GM19452 (cell line): Measurements from ENCODE around the gene INF2.

Source experiments
- ATAC-seq: cut with Tn5 transposase; IDR thresholded peaks from one replicate; pipeline ENCODE4 v1.9.1; 2021; ENCODE audit not compliant: unreplicated experiment

INF2 gene

DNA sequence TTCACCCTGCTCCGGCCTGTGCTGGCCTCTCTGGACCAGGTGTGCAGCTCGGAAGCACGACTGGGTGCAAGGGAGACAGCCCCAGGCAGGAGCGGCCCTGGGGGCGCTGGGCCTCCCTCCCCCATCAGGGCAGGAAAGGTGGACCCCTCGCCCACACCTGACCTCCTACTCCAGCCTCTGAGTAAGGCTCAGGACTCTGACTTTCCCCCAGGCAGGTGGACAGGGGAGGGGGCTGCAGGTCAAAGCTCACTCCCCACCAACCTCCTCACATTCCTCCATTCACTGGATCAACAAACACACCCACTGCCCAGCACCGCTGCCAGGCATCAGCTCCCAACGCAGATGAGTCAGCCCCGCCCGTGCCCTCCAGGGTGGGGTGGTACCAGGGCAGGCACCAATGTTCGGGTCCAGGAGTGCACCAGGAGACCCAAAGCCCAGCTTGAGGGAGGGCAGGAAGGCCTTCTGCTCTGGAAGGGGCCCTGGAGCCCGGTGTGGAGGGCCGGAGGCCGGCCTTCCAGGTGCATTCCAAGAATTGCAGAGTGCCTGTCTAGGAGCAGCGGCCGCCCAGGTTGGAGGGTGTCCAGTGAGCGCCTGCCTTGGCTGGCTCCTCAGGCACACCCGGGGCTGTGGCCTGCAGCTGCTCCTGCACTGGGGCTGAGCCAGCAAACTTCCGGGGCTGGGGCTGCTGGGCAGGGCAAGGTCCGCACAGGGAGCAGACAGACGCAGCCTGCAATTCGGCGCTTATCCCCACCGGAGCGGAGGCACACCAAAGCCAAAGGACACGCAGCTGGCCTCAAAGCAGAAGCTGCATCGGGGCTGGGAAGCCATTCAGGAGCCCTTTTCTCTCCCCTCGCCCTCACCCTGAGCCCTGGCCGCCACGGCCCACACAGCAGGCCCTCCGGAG is 1.6 kb upstream of the INF2 start:
- ATAC-seq, result no peak

DNA sequence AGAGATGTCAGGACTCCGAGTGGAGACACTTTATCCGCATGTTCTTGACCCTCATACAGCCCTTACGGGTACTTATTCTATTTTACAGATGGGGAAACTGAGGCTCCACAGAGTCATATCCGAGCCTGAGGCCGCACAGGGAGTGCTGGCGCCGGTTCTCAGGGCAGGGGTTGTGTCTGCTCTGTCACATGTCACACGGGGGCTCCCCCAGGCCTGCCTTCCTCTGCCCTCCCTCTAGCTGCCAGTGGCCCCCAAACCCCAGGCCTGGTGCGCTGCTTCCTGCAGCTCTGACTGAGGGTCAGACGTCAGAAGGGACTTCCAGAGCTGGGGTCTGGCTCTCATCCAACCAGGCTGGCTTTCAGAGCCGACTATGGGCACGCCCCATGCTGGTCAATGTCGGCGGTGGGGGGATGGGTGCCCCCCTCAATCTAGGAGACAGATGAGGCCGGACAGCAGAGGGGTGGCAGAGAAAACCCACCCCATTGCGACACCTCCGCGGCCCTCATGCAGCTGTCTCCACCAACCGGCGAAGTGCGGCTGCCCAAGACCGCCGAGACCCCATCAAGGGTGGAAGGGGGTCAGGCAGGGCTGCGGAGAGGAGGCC is 811 bp upstream of the INF2 start:
- no peak for ATAC-seq

DNA sequence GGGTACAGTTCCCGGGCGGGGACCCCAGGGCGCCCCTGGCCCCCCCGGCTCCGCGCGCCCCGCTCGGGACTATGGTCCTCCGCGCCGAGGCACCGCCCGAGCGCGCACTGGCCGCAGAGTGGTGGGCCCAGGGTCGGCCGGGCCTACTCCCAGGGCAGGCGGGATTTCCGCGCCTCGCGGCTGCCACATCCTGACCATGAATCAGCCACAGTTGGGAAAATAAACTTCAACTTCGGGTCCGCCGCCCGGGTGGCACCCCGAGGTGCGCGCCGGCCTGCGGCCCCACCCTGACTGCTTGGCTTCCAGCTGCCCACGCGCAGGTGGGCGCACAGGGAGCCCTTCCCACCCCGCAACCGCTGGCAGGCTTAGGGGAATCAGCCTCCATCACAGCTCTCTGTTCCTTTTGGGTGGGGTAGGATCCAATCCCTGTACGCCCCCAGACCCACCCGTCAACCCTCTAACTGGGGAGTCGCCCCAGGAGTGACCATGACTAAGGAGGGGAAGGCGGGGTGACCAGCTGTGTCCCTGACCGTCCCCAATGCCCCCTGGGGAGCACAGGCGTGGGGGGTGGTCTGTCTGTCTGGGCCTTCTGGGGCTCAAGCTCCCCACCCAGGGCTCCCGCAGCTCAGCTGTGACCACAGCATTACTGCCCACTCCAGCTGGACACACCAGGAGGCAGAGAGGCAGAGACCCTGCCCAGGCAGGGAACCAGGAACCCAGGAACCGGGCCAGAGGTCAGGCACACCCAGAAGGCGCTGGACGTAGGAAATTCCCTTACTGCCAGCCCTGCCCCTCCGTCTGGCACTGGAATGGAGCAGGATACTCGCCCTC is 678 bp downstream of the INF2 start:
- ATAC-seq, result no peak

DNA sequence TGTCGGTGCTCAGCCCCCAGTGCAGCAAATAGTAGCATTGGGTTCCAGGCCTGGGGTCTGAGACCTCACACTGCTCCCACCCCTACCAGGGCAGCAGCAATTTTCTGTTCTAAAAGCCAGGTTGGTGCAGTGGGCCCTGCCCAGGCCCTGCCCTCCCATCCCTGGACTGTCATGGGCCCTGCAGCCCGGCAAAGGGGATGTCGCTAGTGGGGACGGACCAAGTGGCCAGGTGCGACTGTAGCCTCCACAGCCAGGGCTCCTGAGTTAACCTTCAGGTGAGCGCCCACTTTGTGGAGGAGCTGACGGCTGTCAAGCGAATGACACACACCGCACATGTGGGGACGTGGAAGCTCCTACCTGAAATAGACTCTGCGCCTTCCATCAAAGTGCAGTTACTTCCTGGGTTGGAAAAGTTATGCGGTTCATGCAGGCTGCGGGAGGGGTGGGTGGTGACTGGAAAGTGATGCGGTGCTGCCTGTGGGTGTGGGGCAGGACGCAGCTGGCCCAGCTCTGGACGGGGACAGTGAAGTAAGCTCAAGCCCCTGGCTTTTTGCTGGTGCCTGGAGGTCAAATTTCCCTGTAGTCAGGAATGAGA is 1.5 kb downstream of the INF2 start:
- ATAC-seq, result no peak

DNA sequence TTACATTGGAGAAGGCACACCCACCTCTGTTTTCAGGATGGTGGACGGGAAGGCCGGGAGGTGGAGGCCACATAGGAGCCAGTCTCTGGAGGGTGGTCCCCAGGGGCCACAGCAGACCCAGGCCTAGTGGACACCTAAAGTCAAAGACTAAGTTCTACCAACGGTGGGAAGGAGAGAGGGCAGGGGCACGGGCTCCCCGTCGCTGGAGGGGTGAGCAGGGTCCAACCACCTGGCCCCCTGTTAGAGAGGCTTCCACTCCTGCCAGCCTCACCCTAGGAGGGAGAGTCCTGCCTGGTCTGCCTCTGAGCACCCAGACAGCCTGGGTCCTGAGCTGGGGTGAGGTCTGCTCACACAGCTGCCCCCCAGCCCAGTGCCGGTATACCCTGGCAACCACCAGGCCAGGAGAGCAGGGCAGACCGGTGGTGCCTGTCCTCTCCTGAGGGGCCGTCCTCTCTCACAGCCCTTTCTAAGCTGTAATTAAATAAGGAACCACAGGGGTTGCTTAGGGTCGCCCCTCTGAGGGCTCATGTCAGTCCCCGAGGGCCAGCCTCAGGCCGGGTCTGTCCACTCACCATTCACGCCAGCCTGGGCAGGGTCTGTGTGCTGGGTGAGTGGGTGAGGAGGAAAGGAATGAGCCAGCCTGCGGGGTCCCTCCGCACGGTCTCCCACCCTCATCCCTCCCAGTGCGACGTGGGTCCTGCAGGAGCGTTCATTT is 2.3 kb downstream of the INF2 start:
- ATAC-seq, result no peak

DNA sequence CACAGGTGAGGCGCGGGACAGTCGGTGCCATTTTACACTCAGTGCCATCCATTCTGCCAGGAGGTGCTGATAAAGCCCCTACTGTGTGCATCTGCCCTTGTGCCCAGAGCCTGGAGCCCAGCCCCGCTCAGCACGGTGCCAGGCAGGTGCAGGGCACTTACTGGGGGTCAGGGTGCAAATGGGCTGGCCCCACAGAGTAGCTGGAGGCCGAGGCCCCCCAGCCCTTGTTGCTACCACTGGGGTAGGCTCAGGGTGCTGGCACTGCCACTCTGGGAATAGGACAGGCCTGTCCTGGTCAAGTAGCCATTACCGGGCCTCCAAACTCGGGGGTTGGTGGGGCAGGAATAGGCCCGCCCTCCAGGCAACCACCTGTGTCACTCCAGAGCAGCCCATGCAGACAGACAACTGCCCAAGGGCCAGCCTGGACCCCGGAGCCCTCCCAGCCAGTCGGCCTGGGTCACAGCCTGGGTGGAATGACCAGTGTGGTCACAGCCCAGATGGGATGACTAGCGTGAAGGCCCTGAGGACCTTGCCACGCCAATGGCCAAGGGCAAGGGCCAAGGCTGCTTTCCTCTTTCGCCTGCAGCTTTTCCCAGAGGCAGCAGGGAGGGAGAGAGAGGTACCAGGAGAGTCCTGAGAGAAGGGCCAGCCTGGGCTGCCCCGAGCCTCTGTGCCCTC is 3.0 kb downstream of the INF2 start:
- no peak for ATAC-seq

DNA sequence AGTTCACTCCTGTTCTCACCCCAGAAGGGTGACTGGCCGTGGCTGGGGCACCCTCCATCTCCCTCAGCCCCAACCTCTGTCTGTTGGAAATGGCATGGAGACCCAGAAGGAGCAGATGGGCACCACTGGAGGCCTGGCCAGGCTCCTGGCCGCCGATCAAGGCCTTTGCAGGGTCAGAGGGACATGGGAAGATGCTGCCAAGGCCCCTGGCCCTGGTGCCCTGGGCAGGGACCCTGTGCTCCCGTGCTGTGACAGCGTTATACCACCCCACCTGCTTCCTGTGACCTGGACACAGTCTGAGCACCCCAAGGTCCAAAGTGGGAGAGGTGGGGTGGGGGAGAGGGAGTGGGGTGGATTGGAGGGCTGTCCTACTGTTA is 3.5 kb downstream of the INF2 start:
- ATAC-seq, result no peak

DNA sequence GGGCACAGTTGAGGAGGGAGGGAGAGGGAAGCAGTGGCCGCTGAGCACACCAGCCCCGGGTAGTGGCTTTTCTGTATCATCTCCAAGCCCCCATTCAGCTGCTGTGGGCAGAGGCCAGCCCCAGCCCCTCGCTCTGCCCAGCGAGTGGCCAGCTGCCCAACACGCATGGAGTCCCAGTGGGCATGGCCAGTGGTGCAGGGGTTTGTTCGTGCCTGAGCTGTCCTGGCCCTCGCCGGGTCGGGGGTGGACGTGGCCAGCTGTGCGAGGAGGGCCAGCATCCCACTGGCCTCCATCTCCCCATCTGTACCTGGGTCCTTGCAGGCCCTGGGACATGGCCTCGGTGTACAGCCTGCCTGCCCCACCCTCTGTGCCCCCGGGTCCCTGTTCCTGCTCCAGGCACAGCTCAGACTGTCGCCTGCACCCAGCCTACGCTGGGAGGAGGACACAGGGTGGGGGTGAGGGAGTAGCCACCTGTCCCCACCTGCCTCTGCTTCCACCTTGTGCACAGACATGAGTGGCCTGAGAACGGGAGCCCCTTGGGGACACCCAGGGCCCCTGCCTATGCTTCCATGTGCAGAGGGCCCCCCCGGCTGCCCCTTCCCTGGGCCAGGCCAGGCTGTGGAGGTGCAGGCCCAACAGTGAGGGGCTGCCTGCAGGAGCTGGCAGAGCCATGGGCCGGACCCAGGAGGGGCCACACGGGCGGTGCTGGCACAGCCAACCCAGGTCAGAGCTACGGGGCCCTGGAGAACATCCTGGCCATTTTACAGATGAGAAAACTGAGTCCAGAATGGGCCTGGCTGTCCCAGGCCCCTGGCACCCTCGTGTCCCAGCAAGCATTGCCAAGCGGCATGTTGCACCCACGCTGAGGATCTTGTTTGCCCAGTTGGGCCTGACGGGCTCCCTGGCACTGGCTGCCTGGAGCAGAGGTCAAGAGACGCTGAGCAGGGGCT is 4.3 kb downstream of the INF2 start:
- no peak for ATAC-seq

DNA sequence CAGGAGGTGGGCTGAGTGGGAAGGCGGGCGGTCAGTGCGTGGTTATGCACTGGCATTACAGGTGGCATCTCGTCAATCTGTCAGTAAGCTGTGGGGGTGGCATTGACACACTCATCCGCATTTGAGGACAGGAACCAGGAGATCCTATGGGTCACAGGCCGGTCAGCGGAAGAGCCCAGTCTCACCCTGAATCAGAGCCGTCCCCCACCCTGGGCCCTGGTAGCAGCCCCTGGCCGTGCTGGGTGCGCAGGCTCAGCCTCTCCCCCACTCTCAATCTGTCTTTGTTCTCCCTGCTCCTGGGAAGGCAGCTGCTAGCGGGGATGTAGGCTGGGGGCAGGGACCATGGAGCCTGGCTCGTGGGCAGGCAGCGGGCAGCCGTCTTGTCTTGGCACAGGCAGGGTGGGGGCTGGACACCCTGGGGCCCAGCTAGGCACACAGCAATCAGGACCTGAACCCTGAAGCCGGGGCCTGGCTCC is 5.1 kb downstream of the INF2 start:
- ATAC-seq, result no peak

DNA sequence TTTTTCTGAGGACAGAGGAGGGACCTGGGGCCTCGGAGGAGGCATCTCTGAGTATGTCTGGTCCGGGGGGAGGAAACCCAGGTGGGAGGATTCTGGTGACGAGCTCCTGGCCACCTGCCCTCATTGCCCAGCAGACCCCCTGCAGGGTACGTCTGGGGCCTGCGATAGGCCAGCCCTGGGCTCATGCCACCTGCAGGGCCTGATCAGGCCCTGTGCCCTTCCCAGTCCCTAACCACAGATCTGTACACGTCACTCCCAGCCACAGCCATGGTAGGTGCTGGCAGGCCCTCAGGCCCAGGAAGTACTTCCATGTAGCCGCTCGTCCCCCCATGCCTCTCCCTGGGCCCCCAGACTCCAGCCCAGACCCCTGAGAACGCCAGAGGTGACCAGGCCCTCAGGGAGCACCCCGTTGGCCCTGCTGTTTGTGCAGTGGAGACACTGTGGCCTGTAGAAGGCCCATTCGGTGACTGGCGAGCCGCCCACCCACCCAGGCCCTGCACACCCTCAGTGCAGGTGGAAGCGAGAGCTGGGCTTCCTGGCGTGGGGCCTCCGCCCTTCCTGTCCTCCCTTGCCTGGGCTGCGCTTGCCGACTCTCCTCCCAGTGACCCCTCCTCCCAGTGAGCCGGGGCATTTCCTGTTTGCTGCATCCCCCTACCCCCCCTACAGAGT is 5.7 kb downstream of the INF2 start:
- ATAC-seq, result no peak

DNA sequence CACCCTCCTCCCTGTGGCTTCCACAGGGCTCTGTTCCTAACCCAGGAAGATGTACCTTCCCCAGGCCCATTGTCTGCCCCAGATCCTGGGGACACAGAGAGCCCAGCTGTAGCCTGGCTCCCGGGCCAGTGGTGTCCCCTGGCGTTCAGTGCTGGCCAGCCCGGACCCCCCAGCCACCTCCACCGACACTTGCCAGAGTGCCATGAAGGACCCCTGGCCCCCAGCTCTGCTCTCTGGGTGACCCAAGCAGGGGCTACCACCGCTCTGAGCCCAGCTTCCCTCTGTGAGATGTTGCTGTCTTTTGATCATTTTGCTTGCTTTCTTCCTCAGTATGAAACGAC is 6.2 kb downstream of the INF2 start:
- ATAC-seq, result no peak

DNA sequence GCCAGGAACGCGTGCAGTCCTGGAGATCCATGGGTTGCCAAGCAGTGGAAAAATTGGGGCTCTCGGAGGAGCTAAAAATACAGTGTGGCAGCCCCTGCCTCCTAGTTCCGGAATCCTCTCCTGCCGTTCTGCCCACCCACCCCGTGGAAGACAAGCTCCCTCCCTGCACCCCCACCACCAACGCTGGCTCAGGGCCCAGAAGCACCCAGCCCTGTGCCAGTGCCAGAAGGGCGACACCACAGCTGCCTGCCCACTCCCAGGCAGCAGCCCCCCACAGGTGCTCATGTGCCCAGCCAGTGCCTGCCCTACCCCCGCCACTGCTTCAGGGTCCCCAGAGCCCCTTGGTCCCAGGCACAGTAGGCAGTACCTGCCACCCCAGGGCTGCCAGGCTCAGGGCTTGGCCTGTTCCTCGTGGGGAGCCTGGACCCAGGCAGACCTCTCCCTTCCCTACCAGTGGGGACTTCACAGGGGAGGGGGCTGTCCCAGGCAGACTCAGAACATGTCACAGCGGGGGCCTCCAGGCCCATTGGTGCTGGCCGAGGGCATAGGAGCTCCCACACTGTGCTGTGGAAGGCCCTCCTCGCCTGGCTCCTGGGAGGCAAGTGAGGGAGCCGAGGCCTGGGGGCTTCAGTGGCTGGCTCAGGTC is 7.4 kb downstream of the INF2 start:
- ATAC-seq, result no peak

DNA sequence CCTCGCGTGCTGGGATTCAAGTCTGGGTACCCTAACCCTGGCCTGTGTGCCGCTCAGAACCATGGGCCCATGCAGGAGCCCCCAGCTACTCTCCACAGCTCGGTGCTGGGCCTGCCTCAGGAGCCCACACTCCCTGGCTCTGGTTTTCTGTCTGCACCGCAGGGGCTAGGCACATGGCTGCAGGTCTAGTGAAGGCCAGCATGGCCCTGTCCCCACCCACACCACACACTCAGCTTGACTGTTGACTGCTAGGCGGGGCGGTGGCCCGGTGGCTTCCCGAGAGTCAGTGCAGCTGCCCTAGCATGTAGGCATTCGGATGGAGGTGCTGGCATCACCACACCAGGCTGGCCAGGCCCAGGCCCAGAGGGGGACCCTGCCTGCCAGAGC is 7.9 kb downstream of the INF2 start:
- ATAC-seq, result no peak

DNA sequence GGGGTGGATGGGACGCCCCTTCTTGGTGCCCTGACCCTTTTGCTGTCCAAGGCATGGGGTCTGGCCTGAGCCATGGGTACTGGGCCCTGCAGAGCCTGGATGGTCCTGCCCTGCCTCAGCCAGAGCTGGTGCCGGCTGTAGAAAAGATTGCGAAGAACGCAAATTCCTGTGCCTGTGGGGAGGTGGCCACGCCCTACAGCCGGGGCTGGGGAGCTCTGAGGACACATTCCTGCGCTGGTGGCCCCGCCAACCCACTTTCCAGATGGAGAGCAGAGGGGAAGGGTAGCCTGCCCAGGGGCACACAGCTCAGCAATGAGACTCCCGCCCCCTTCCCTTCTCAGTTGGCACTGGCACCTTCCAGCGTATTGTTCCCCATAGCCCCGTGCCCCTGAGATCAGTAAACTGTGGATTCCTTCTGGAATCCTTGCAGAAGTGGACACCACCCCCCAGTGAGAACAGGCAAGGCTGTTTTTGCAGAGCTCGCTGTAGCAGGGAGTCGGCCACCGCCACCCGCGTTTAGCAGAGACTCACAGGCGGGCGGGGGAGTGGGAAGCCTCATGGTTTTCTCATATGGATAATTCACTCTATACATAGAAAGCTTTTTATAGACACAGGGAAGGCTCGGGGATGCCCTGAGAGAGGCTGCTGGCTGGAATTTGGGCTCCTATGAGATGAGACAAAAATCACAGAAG is 8.6 kb downstream of the INF2 start:
- ATAC-seq, result no peak

DNA sequence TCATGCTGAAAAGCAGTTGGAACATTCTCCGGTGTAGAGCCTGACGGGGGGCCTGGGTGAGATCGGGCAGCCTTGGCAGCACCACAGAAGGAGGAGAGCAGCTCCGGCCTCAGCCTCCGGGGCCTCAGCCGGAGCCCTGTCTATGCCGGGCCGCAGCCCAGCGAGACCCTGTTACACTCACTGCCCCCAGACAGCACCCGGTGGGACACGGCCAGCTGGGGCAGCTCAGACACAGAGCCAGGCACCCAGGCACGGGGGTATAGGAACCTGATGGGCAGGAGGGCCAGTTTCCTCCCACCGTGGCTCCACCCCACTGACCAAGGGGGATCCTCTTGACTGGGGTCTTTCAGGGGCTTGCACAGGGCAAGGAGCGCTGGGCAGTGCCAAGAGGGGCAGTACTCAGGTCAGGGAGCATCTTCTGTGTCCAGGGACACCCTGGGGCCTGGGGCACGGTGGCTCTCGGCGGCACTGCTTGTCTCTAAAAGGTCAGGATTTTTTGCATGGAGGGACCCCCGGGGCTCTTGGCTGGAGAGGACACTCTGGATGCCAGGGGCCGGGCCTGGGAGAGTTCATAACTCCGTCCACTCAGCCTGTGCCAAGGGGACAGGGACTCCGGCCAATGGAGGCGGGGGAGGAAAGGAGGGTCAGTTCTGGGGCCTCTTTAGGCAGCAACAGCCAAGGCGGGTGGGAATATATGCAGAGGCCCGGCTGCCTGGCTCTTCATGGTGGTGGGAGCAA is 9.4 kb downstream of the INF2 start:
- no peak for ATAC-seq

DNA sequence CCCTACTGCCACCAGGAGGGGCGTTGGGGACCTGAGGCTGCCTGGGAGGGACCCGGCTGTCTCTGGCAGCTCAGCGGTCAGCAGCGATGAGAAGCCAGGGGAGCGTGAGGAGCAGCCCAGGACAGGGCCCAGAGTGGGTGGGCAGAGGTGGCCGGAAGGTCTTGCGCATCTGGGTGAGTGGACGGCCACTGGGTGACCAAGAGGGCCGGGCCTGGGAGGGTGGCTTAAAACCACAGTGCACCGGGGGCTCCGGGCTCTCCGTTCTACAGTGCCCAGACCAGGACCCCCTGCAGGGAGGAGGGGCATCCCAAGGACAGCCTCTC is 10.0 kb downstream of the INF2 start:
- no peak for ATAC-seq

DNA sequence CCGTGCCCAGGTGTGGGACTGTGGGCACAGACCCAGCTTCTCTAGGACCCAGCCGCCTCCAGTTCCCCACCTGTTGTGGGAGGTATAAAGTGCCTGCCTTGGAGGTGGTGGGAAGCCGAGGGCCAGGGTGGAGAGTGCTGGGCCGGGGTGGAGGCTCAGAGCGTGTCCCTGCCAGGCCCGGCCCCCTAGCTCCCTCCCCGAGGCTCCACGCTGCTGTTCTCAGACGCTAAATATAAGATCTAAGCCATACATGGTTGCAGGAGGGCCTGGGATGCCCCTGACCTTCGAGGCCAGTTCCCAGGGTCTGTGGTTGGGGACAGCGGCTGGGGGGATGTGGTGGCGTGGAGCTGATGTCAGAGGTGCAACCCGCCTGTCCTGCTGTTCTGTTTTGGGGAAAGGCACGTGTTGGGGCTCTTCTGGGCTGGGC is 10.8 kb downstream of the INF2 start:
- ATAC-seq, result no peak
